Chondrocyte (in vitro differentiated cells): ENCODE measurements around the gene SPACA6. TPM values are rescaled to one million over a fixed set of nuclear protein-coding genes. Genes with fewer than 3 reads are reported as not detected.

Experiments used
- DNase-seq: peaks from one replicate; pipeline ENCODE4 v3.0.0; 2021; ENCODE audit warnings: mixed read lengths, low spot score
- H3K27ac Mint-ChIP-seq: one replicate; pipeline ENCODE4 v1.8.0; 2021; ENCODE audit warnings: mild to moderate bottlenecking, moderate library complexity, mixed read lengths; ENCODE audit not compliant: unreplicated experiment
- H3K27me3 Mint-ChIP-seq: 2 replicates; pipeline ENCODE4 v1.8.0; 2021; ENCODE audit warnings: low read depth, mixed read lengths
- H3K36me3 Mint-ChIP-seq: 2 replicates; pipeline ENCODE4 v1.8.0; 2021; ENCODE audit warnings: low read depth, mixed read lengths
- H3K4me1 Mint-ChIP-seq: 2 replicates; pipeline ENCODE4 v1.8.0; 2021; ENCODE audit warnings: low read depth, mild to moderate bottlenecking, mixed read lengths
- H3K4me3 Mint-ChIP-seq: one replicate; pipeline ENCODE4 v1.8.0; 2021; ENCODE audit warnings: mild to moderate bottlenecking, moderate library complexity, mixed read lengths; ENCODE audit not compliant: unreplicated experiment
- H3K9me3 Mint-ChIP-seq: 2 replicates; pipeline ENCODE4 v1.8.0; 2021; ENCODE audit warnings: low read depth, mixed read lengths
- CTCF ChIP-seq: fragments of 200-600 bp; sonication (generic); IDR thresholded peaks from 2 replicates; pipeline ENCODE4 v1.5.0; 2021; ENCODE audit warnings: antibody characterized with exemption, mild to moderate bottlenecking, moderate library complexity
- total RNA-seq: library from RNA; stranded (reverse); gene quantifications from 3 replicates; pipeline ENCODE4 v1.2.1, GENCODE V29; 2021

The SPACA6 gene
- total RNA-seq, 1 donor from 2014 or later: 20.4 TPM

- Mint-ChIP-seq H3K36me3 (no peaks in the 10 kb centered on the region), H3K4me3 (no peak overlapping the region), H3K4me1 (no peaks in the 10 kb centered on the region), H3K27ac (no peak overlapping the region), H3K27me3 (peaks cover 23% of the 10 kb centered on the region), H3K9me3 (peaks cover under 1% of the 10 kb centered on the region)
- DNase-seq: no peak
- TF ChIP-seq CTCF: no peak
Measured at GRCh38 chr19:51713319-51714285, 20.5 kb downstream of the SPACA6 start.

- Mint-ChIP-seq H3K9me3 (peaks cover 3% of the 10 kb centered on the region), H3K4me1 (no peaks in the 10 kb centered on the region), H3K4me3 (no peak overlapping the region), H3K27ac (no peak overlapping the region), H3K27me3 (peaks cover 30% of the 10 kb centered on the region), H3K36me3 (peaks cover 2% of the 10 kb centered on the region)
- TF ChIP-seq CTCF: no peak
- DNase-seq: no peak
Measured at GRCh38 chr19:51714848-51715247, 21.7 kb downstream of the SPACA6 start.

- Mint-ChIP-seq H3K27me3 (peaks cover 37% of the 10 kb centered on the region), H3K27ac (no peak overlapping the region), H3K9me3 (peaks cover 3% of the 10 kb centered on the region), H3K4me3 (no peak overlapping the region), H3K36me3 (peaks cover 2% of the 10 kb centered on the region), H3K4me1 (no peaks in the 10 kb centered on the region)
- no peak for DNase-seq
- no peak for TF ChIP-seq CTCF
Measured at GRCh38 chr19:51715850-51716249, 22.7 kb downstream of the SPACA6 start.

- H3K4me3 Mint-ChIP-seq: no peak overlapping the region
- peaks cover 44% of the 10 kb centered on the region for H3K27me3 Mint-ChIP-seq
Measured at GRCh38 chr19:51716925-51717324, 23.8 kb downstream of the SPACA6 start.

More at GRCh38 chr19:51716925-51717324, 23.8 kb downstream of the SPACA6 start:
- Mint-ChIP-seq H3K36me3 (peaks cover 2% of the 10 kb centered on the region), H3K27ac (no peak overlapping the region), H3K9me3 (peaks cover 3% of the 10 kb centered on the region), H3K4me1 (no peaks in the 10 kb centered on the region)
- no peak for TF ChIP-seq CTCF
- no peak for DNase-seq
